GM19467 (cell line): Measurements from ENCODE around the gene ATP1A1.

Source experiments
- ATAC-seq: cut with Tn5 transposase; IDR thresholded peaks from one replicate; pipeline ENCODE4 v1.9.1; 2021; ENCODE audit warnings: mild to moderate bottlenecking, moderate library complexity; ENCODE audit not compliant: unreplicated experiment

ATP1A1 gene

GRCh38 chr1:116389013-116389412 lies 16.0 kb downstream of the ATP1A1 start:
- no peak for ATAC-seq

- ATAC-seq = no peak
Observed at GRCh38 chr1:116389686-116390085, 16.6 kb downstream of the ATP1A1 start.

GRCh38 chr1:116390195-116390594 lies 17.2 kb downstream of the ATP1A1 start:
- no peak for ATAC-seq

- no peak for ATAC-seq
Observed at GRCh38 chr1:116391185-116391584, 18.1 kb downstream of the ATP1A1 start.

- ATAC-seq = no peak
Observed at GRCh38 chr1:116392717-116393404, 19.8 kb downstream of the ATP1A1 start.

- ATAC-seq = no peak
Observed at GRCh38 chr1:116393792-116394191, 20.7 kb downstream of the ATP1A1 start.

- no peak for ATAC-seq
Observed at GRCh38 chr1:116394270-116394669, 21.2 kb downstream of the ATP1A1 start.

- ATAC-seq = no peak
Observed at GRCh38 chr1:116396769-116397168, 23.7 kb downstream of the ATP1A1 start.

GRCh38 chr1:116397728-116398127 lies 24.7 kb downstream of the ATP1A1 start:
- ATAC-seq = no peak

GRCh38 chr1:116400780-116401179 lies 27.7 kb downstream of the ATP1A1 start:
- no peak for ATAC-seq

GRCh38 chr1:116401646-116402176 lies 28.7 kb downstream of the ATP1A1 start:
- ATAC-seq = no peak

GRCh38 chr1:116402333-116402732 lies 29.3 kb downstream of the ATP1A1 start:
- ATAC-seq = no peak

GRCh38 chr1:116403496-116404136 lies 30.6 kb downstream of the ATP1A1 start:
- no peak for ATAC-seq

GRCh38 chr1:116404699-116405098 lies 31.7 kb downstream of the ATP1A1 start:
- ATAC-seq = no peak

GRCh38 chr1:116405241-116406135 lies 32.4 kb downstream of the ATP1A1 start:
- no peak for ATAC-seq

- no peak for ATAC-seq
Observed at GRCh38 chr1:116407033-116407432, 34.0 kb downstream of the ATP1A1 start.

GRCh38 chr1:116408193-116408592 lies 35.1 kb downstream of the ATP1A1 start:
- ATAC-seq = no peak

- ATAC-seq = no peak
Observed at GRCh38 chr1:116408803-116409720, 36.0 kb downstream of the ATP1A1 start.

GRCh38 chr1:116409751-116410191 lies 36.7 kb downstream of the ATP1A1 start:
- ATAC-seq = no peak

- ATAC-seq = no peak
Observed at GRCh38 chr1:116411784-116412479, 38.9 kb downstream of the ATP1A1 start.
